Activated T-cell treated with anti-CD3 and anti-CD28 coated beads, Interleukin-2, amount 50 U/mL, for 1 hour (primary cell): ENCODE measurements around the gene ABHD2.
A peak's percentile ranks its signal among the peaks of the same experiment; 100 is the strongest.
"Not testable (repeated sequence)": the region's sequence is repeated elsewhere in the genome, so short reads cannot be mapped to it uniquely, and the experiment has no call there.

ENCODE experiments used
- DNase-seq: peaks from one replicate; pipeline ENCODE4 v3.0.0-alpha.2; 2020

Gene ABHD2

GRCh38 chr15:89243046-89243690 is 154.9 kb downstream of the ABHD2 start:
- DNase-seq = no peak

GRCh38 chr15:89243691-89244573 is 155.7 kb downstream of the ABHD2 start, which contains the start of gene FANCI:
TSS of gene FANCI (plus strand) at chr15:89243979. CDS start at chr15:89247648, 3,669 bp downstream.
- peak; percentile 96 for DNase-seq

DNA sequence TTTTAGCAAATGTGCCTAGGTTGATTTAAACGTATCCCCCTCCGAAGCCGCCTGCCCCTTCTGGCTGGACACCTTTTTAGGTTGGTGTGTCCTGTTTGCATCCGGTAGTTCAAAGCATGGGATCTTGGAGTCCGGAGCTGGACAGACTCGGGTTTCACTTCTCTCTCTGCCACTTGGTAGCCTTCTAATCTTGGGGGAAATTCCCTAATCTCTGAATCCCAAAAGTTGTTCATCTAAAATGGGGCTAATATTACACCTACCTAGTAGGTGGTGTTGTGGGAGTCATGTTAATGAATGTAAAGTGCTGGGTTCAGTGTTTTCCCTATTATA is 156.3 kb downstream of the ABHD2 start:
- DNase-seq = no peak

GRCh38 chr15:89247446-89247845 is 159.2 kb downstream of the ABHD2 start:
- no peak for DNase-seq

DNA sequence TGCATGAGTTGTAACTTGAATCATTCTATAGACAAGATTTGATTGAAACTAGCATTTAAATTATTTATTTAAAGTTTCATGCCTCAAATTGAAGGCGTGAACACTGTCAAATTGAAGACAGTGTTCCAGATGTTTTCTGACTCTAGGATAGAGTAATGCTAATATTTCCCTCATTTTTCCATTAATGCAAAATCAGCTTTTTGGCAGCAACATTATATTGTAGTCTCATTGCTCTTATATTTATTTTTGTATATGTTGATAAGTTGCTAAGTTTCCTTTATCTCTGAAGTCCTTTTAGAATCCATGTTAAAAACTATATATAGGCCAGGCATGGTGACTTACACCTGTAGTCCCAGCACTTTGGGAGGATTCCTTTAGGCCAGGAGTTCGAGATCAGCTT is 160.3 kb downstream of the ABHD2 start:
- no peak for DNase-seq

DNA sequence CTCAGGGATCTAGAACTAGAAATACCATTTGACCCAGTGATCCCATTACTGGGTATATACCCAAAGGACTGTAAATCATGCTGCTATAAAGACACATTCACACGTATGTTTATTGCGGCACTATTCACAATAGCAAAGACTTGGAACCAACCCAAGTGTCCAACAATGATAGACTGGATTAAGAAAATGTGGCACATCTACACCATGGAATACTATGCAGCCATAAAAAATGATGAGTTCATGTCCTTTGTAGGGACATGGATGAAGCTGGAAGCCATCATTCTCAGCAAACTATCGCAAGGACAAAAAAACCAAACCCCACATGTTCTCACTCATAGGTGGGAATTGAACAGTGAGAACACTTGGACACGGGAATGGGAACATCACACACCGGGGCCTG is 161.9 kb downstream of the ABHD2 start:
- DNase-seq = not testable (repeated sequence)
